H1 (cell line): ENCODE data around the gene AQP6. TPM values are rescaled to one million over a fixed set of nuclear protein-coding genes. Genes with fewer than 3 reads are reported as not detected.
A peak's percentile ranks its signal among the peaks of the same experiment; 100 is the strongest.

Source experiments
- CTCF ChIA-PET: fragments of 300-600 bp; sonication (Branson Sonifier 250); formaldehyde crosslinking; loops from one replicate; lab custom pipeline; 2021; ENCODE audit not compliant: partially characterized antibody; lab: Charles Lee
- POLR2A ChIA-PET: fragments of 300-600 bp; sonication (Branson Sonifier 250); formaldehyde crosslinking; loops from one replicate; lab custom pipeline; 2021; ENCODE audit warnings: inconsistent platforms; ENCODE audit not compliant: partially characterized antibody; lab: Charles Lee
- DNase-seq, 2 experiments: peaks; one replicate each; pipeline versions ENCODE4 v3.0.0 to v3.0.0-alpha.2; 2010 to 2022; ENCODE audit warnings: low spot score in 2 of 2, low read depth in 1 of 2, mixed read lengths in 1 of 2
- FAIRE-seq: peaks from 2 replicates; lab custom pipeline; 2011; peaks lifted over from hg19 to GRCh38; lab: Jason Lieb, UNC
- H2AFZ ChIP-seq: 2 replicates; pipeline ENCODE4 v1.8.1; 2012; ENCODE audit warnings: low read length, inconsistent platforms
- H2AK5ac ChIP-seq: 2 replicates; pipeline ENCODE4 v1.6.1; 2013; ENCODE audit warnings: low read depth, low read length
- H2BK120ac ChIP-seq: replicated peaks from 2 replicates; pipeline ENCODE3; 2013; ENCODE audit warnings: low read depth, low read length, inconsistent platforms
- H2BK12ac ChIP-seq: 2 replicates; pipeline ENCODE4 v1.6.1; 2013; ENCODE audit warnings: low read depth, low read length
- H2BK15ac ChIP-seq: 2 replicates; pipeline ENCODE4 v1.6.1; 2013; ENCODE audit warnings: low read length
- H2BK20ac ChIP-seq: 2 replicates; pipeline ENCODE4 v1.6.1; 2013; ENCODE audit warnings: low read length
- H2BK5ac ChIP-seq: 2 replicates; pipeline ENCODE4 v1.6.1; 2013; ENCODE audit warnings: low read depth, low read length
- H3K14ac ChIP-seq: 2 replicates; pipeline ENCODE4 v1.6.1; 2013; ENCODE audit warnings: inconsistent platforms; ENCODE audit not compliant: insufficient read length
- H3K18ac ChIP-seq: 2 replicates; pipeline ENCODE4 v1.6.1; 2013; ENCODE audit warnings: low read length; ENCODE audit errors: extremely low read depth
- H3K23ac ChIP-seq: 2 replicates; pipeline ENCODE4 v1.6.1; 2013; ENCODE audit warnings: inconsistent platforms; ENCODE audit not compliant: insufficient read length
- H3K23me2 ChIP-seq: 2 replicates; pipeline ENCODE4 v1.6.1; 2013; ENCODE audit warnings: low read depth, low read length
- H3K27ac ChIP-seq: 2 replicates; pipeline ENCODE4 v1.6.1; 2011; ENCODE audit warnings: low read depth, low read length, inconsistent platforms
- H3K27me3 ChIP-seq, 4 experiments: replicated peaks in 1 of 4; 1 replicate in 1 of 4; 2 replicates in 3 of 4; pipeline versions ENCODE4 v1.6.1 to v1.8.1; 2011 to 2013; ENCODE audit warnings: low read length in 3 of 4, mild to moderate bottlenecking in 3 of 4, inconsistent platforms in 2 of 4, mixed read lengths in 2 of 4, moderate library complexity in 1 of 4; ENCODE audit not compliant: control insufficient read depth in 3 of 4, insufficient read depth in 3 of 4; ENCODE audit errors: extremely low read depth in 1 of 4
- H3K36me3 ChIP-seq, 4 experiments: 2 replicates each; pipeline versions ENCODE4 v1.6.1 to v1.8.1; 2011 to 2013; ENCODE audit warnings: mild to moderate bottlenecking in 4 of 4, low read length in 3 of 4, moderate library complexity in 2 of 4, control low read depth in 1 of 4, inconsistent platforms in 1 of 4; ENCODE audit not compliant: insufficient read depth in 4 of 4, control insufficient read depth in 2 of 4
- H3K4ac ChIP-seq: replicated peaks from 2 replicates; pipeline ENCODE3; 2013; ENCODE audit warnings: low read length, low read depth, mixed read lengths, inconsistent platforms; ENCODE audit not compliant: insufficient read length
- H3K4me1 ChIP-seq, 4 experiments: replicated peaks in 1 of 4; 1 replicate in 1 of 4; 2 replicates in 3 of 4; pipeline versions ENCODE4 v1.6.1 to v1.8.1; 2011 to 2013; ENCODE audit warnings: low read length in 3 of 4, inconsistent platforms in 2 of 4, mixed read lengths in 1 of 4; ENCODE audit not compliant: insufficient read depth in 4 of 4, control insufficient read depth in 3 of 4
- H3K4me2 ChIP-seq, 2 experiments: 2 replicates each; pipeline versions ENCODE4 v1.6.1 to v1.8.1; 2011 to 2013; ENCODE audit warnings: low read depth in 2 of 2, low read length in 2 of 2, control low read depth in 1 of 2, inconsistent platforms in 1 of 2, mild to moderate bottlenecking in 1 of 2; ENCODE audit not compliant: insufficient read depth in 1 of 2
- H3K4me3 ChIP-seq, 4 experiments: fragments of 200-600, 300-600 bp in 1 of 4; sonication (generic), shearing (Covaris generic), sonication (Bioruptor Twin) in 1 of 4; 2 replicates each; pipeline versions ENCODE4 v1.5.1 to v1.8.1; 2011 to 2016; ENCODE audit warnings: low read length in 4 of 4, low read depth in 3 of 4, control low read depth in 2 of 4, inconsistent platforms in 2 of 4, mild to moderate bottlenecking in 2 of 4, mixed read lengths in 1 of 4, moderate library complexity in 1 of 4; ENCODE audit not compliant: insufficient read depth in 2 of 4; ENCODE audit errors: extremely low read depth in 1 of 4
- H3K56ac ChIP-seq: replicated peaks from 2 replicates; pipeline ENCODE3; 2013; ENCODE audit warnings: low read depth, mild to moderate bottlenecking, mixed read lengths, low read length, inconsistent platforms; ENCODE audit not compliant: insufficient read length
- H3K79me1 ChIP-seq: 2 replicates; pipeline ENCODE4 v1.6.1; 2013; ENCODE audit warnings: low read depth, low read length, control low read depth
- H3K79me2 ChIP-seq, 2 experiments: 2 replicates each; pipeline versions ENCODE4 v1.6.1 to v1.8.1; 2012 to 2013; ENCODE audit warnings: low read length in 2 of 2, mild to moderate bottlenecking in 2 of 2, inconsistent platforms in 1 of 2; ENCODE audit not compliant: insufficient read depth in 2 of 2, control insufficient read depth in 1 of 2
- H3K9ac ChIP-seq, 4 experiments: replicated peaks in 1 of 4; 1 replicate in 1 of 4; 2 replicates in 3 of 4; pipeline versions ENCODE4 v1.6.1 to v1.8.1; 2011 to 2013; ENCODE audit warnings: low read depth in 3 of 4, low read length in 3 of 4, control low read depth in 2 of 4, mild to moderate bottlenecking in 2 of 4, moderate library complexity in 2 of 4, inconsistent platforms in 1 of 4; ENCODE audit errors: extremely low read depth in 1 of 4
- H3K9me3 ChIP-seq, 2 experiments: 2 replicates each; pipeline versions ENCODE4 v1.6.1 to v1.8.1; 2012 to 2013; ENCODE audit warnings: mild to moderate bottlenecking in 2 of 2, moderate library complexity in 2 of 2, control low read depth in 1 of 2, inconsistent platforms in 1 of 2, low read depth in 1 of 2, low read length in 1 of 2, mixed read lengths in 1 of 2; ENCODE audit not compliant: insufficient read depth in 2 of 2
- H4K20me1 ChIP-seq, 2 experiments: replicated peaks in 1 of 2; 2 replicates each; pipeline versions ENCODE3 to v1.8.1; 2011 to 2013; ENCODE audit warnings: inconsistent platforms in 2 of 2, low read length in 2 of 2, mild to moderate bottlenecking in 1 of 2; ENCODE audit not compliant: insufficient read depth in 2 of 2, control insufficient read depth in 1 of 2
- H4K5ac ChIP-seq: 2 replicates; pipeline ENCODE4 v1.6.1; 2013; ENCODE audit warnings: low read length, low read depth, mixed read lengths, inconsistent platforms; ENCODE audit not compliant: insufficient read length
- H4K8ac ChIP-seq: 2 replicates; pipeline ENCODE4 v1.8.0; 2013; ENCODE audit warnings: mild to moderate bottlenecking, moderate library complexity, low read length, inconsistent platforms; ENCODE audit not compliant: insufficient read depth; ENCODE audit errors: extremely low read depth
- H4K91ac ChIP-seq: replicated peaks from 2 replicates; pipeline ENCODE3; 2013; ENCODE audit warnings: low read length, mixed read lengths, inconsistent platforms; ENCODE audit not compliant: insufficient read length
- CEBPB ChIP-seq: IDR thresholded peaks from 2 replicates; pipeline ENCODE4 v1.6.1; 2012; ENCODE audit warnings: low read depth, low read length
- EGR1 ChIP-seq: IDR thresholded peaks from 2 replicates; pipeline ENCODE4 v1.6.1; 2011; ENCODE audit warnings: low read depth, low read length, borderline replicate concordance
- JUN ChIP-seq: IDR thresholded peaks from 2 replicates; pipeline ENCODE4 v1.6.1; 2011; ENCODE audit warnings: low read depth, mild to moderate bottlenecking, improper control_type of control experiment, low read length
- KDM1A ChIP-seq: fragments of 200-600, 300-600 bp; sonication (generic); IDR thresholded peaks from 2 replicates; pipeline ENCODE4 v1.7.1; 2016; ENCODE audit warnings: mild to moderate bottlenecking, low read length, borderline replicate concordance
- SRF ChIP-seq: IDR thresholded peaks from 2 replicates; pipeline ENCODE4 v1.6.1; 2011; ENCODE audit warnings: mild to moderate bottlenecking, low read depth, low read length, moderate library complexity
- WGBS, 2 experiments: shearing (Covaris generic) in 1 of 2; methylation state at CpG; one replicate each; pipeline versions ENCODE4 v1.1.6 to v1.1.7; 2013 to 2015; ENCODE audit warnings: low lambda C conversion rate in 2 of 2, mixed read lengths in 2 of 2, inconsistent platforms in 1 of 2, low coverage in 1 of 2, missing lambda C conversion rate in 1 of 2; ENCODE audit not compliant: insufficient replicate concordance in 2 of 2, insufficient coverage in 1 of 2, insufficient read length in 1 of 2; ENCODE audit errors: extremely low coverage in 1 of 2, missing lambda C conversion rate in 1 of 2; 5-methylcytosine and 5-hydroxymethylcytosine counted together
- polyA plus RNA-seq, 7 experiments: library from polyadenylated mRNA; depleted of rRNA in 3 of 7; stranded (reverse) in 5 of 7; unstranded in 2 of 7; fragments of >200 nt in 5 of 7; fragments of 200-250 nt in 2 of 7; gene quantifications; 1 replicate in 5 of 7; 2 replicates in 1 of 7; 4 replicates in 1 of 7; pipeline versions ENCODE4 v1.2.1 to v1.2.3, GENCODE V29; 2011 to 2013; ENCODE audit warnings: missing spikeins in 2 of 7, mixed read lengths in 2 of 7
- total RNA-seq: library from RNA; stranded (reverse); fragmentation: NEBNext Ultra II Directional; extraction: Animal tissue kit (Norgen Biotek cat#: 25700); gene quantifications from 2 replicates; pipeline ENCODE4 v1.2.1, GENCODE V29; 2021

AQP6 gene
- total and polyA plus RNA-seq, 2 of the 8 experiments (the other 6 are each of a cell fraction or from before 2014, with no cell fraction given), result 0.03 to 0.17 TPM

- H3K23me2 ChIP-seq, result no peaks in the 10 kb centered on the region; the same call in none of the 2 replicates
- no peak overlapping the region for H2AK5ac ChIP-seq
- no peak overlapping the region for H3K14ac ChIP-seq
- no peak overlapping the region for H3K4ac ChIP-seq
- no peak overlapping the region; the same call in 1 of the 2 replicates for H3K18ac ChIP-seq
- H2BK20ac ChIP-seq, result no peak overlapping the region
- H2BK5ac ChIP-seq, result 0 out of 2 replicates have a peak overlapping the region, but pooled peaks have one; percentile 22
- H3K36me3 ChIP-seq, result no peaks in the 10 kb centered on the region
- CTCF ChIA-PET, result interaction anchor here (0.7 to 3.7 kb wide), 8 partner anchors 9 to 645 kb away, joined by 3 to 18 read pairs (median 4); no protein-coding TSS in a partner anchor
- no peak overlapping the region for H3K23ac ChIP-seq
- peaks cover 0 to 1% of the 10 kb centered on the region in 2 experiments for H4K20me1 ChIP-seq
- H4K5ac ChIP-seq, result no peak overlapping the region
- no peak overlapping the region for H4K91ac ChIP-seq
- H4K8ac ChIP-seq, result no peak overlapping the region
- no peak overlapping the region for H2BK120ac ChIP-seq
- H3K4me1 ChIP-seq, result no peaks in the 10 kb centered on the region
- TF ChIP-seq CEBPB (no peak), EGR1 (no peak), KDM1A (no peak), JUN (no peak), SRF (no peak)
- TF ChIP-seq, all 59 proteins: peak for 0
- H3K79me1 ChIP-seq, result peaks cover 2% of the 10 kb centered on the region; the same call in 1 of the 2 replicates
- peaks cover 0 to 48% of the 10 kb centered on the region in 2 experiments; a peak in 3 of 4 replicates for H3K79me2 ChIP-seq
- POLR2A ChIA-PET, result interaction anchor here (0.7 to 1.4 kb wide), 5 partner anchors 25 to 283 kb away, joined by 3 to 4 read pairs (median 3); partner anchors contain the start of gene TMBIM6
- H2BK12ac ChIP-seq, result no peak overlapping the region
- no peaks in the 10 kb centered on the region for H3K9me3 ChIP-seq
- FAIRE-seq (no peak), DNase-seq (no peak)
- H2BK15ac ChIP-seq, result no peak overlapping the region
- H3K27me3 ChIP-seq, result no peaks in the 10 kb centered on the region
- peak overlapping the region; percentile 88 to 89 for H3K4me2 ChIP-seq
- WGBS, 2 experiments, result 9% methylated on average over 16 of the region's 16 CpGs; no CpG with 5 or more reads in 1 of the 2 experiments
- no peak overlapping the region for H2AFZ ChIP-seq
- H3K27ac ChIP-seq, result no peak overlapping the region
- H3K56ac ChIP-seq, result no peak overlapping the region
- H3K4me3 ChIP-seq, result peak overlapping the region; percentile 81 to 86 (median 82)
- peak overlapping the region in 3 of 4 experiments; percentile 34 to 70 (median 65); a peak in 5 of 7 replicates for H3K9ac ChIP-seq
These were observed 52.0 kb downstream of the AQP6 start for GRCh38 chr12:50024805-50025186.
